ENCODE results near the gene GPER1. TPM values are rescaled to one million over a fixed set of nuclear protein-coding genes. Genes with fewer than 3 reads are reported as not detected.

Gene GPER1
- total RNA-seq, 1 experiment from 2014 or later: 1.2 TPM

- H3K4me1 ChIP-seq (ENCODE audit: control insufficient read depth in 1 of 2, insufficient read depth in 2 of 2, low read length in 2 of 2): no peaks in the 10 kb centered on the region
- TF ChIP-seq EZH2phosphoT487 (IDR thresholded peaks at IDR 0.05; ENCODE audit: borderline replicate concordance) (no peak), ELF1 (IDR thresholded peaks at IDR 0.05; ENCODE audit: borderline replicate concordance, low read depth) (no peak), SRF (IDR thresholded peaks at IDR 0.05; ENCODE audit: low read depth) (no peak), FOSL1 (IDR thresholded peaks at IDR 0.05; ENCODE audit: low read depth) (no peak), TCF7L2 (IDR thresholded peaks at IDR 0.05; ENCODE audit: borderline replicate concordance, extremely low read depth, insufficient read depth, insufficient read length) (no peak), ATF3 (IDR thresholded peaks at IDR 0.05) (no peak), POLR2AphosphoS5 (IDR thresholded peaks at IDR 0.05; ENCODE audit: low read depth, low read length) (no peak), JUND (IDR thresholded peaks at IDR 0.05) (no peak), EZH2 (IDR thresholded peaks at IDR 0.05) (no peak), MAX (IDR thresholded peaks at IDR 0.05) (no peak), CBX3 (IDR thresholded peaks at IDR 0.05; ENCODE audit: low read depth) (no peak)
- BruUV-seq (replicated peaks): no TSS peak
- no peak overlapping the region for H3K9ac ChIP-seq (ENCODE audit: low read length)
- no peak overlapping the region for H3K4me3 ChIP-seq (replicated peaks in 1 of 2; ENCODE audit: low read depth in 1 of 2, low read length in 2 of 2)
- intact Hi-C loops (cut with micrococcal nuclease): no loop called here
- no peaks in the 10 kb centered on the region for H3K36me3 ChIP-seq (ENCODE audit: control insufficient read depth in 1 of 2, insufficient read depth in 2 of 2, low read length in 2 of 2)
- H3K4me2 ChIP-seq (ENCODE audit: low read length): no peak overlapping the region
- DNase-seq (ENCODE audit: low read depth, low spot score) (no peak), ATAC-seq (no peak)
- CTCF ChIA-PET: no interaction called here
- no peaks in the 10 kb centered on the region for H3K9me3 ChIP-seq (ENCODE audit: control insufficient read depth in 1 of 2, insufficient read depth in 1 of 2, low read depth in 1 of 2, low read length in 2 of 2)
- no peaks in the 10 kb centered on the region for H3K9me2 ChIP-seq (ENCODE audit: insufficient read depth)
- POLR2A ChIA-PET: no interaction called here
- no peak overlapping the region for H2AFZ ChIP-seq (ENCODE audit: low read depth, low read length, poor library complexity, severe bottlenecking)
- H3K27me3 ChIP-seq (ENCODE audit: insufficient read depth, low read length): no peaks in the 10 kb centered on the region
- no peaks in the 10 kb centered on the region for H4K20me1 ChIP-seq (ENCODE audit: insufficient read depth)
- RAD21 ChIA-PET (ENCODE audit: low non-redundant PET in 1 of 2, low total read pairs in 2 of 2, uncharacterized antibody in 2 of 2, unreplicated experiment in 2 of 2): no interaction called here
- no peak overlapping the region for H3K27ac ChIP-seq (ENCODE audit: low read depth, low read length)
- peaks cover 3% of the 10 kb centered on the region; the same call in 1 of the 2 replicates for H3K79me2 ChIP-seq (ENCODE audit: insufficient read depth, low read length)
Observed at GRCh38 chr7:1058311-1058710, 29.6 kb upstream of the GPER1 start.

- Histone ChIP-seq H3K36me3 (ENCODE audit: control insufficient read depth in 1 of 2, insufficient read depth in 2 of 2, low read length in 2 of 2) (no peaks in the 10 kb centered on the region), H3K4me2 (ENCODE audit: low read length) (no peak overlapping the region), H3K9me2 (ENCODE audit: insufficient read depth) (no peaks in the 10 kb centered on the region), H3K4me3 (replicated peaks in 1 of 2; ENCODE audit: low read depth in 1 of 2, low read length in 2 of 2) (no peak overlapping the region), H3K9me3 (ENCODE audit: control insufficient read depth in 1 of 2, insufficient read depth in 1 of 2, low read depth in 1 of 2, low read length in 2 of 2) (no peaks in the 10 kb centered on the region), H3K4me1 (ENCODE audit: control insufficient read depth in 1 of 2, insufficient read depth in 2 of 2, low read length in 2 of 2) (no peaks in the 10 kb centered on the region), H4K20me1 (ENCODE audit: insufficient read depth) (no peaks in the 10 kb centered on the region), H2AFZ (ENCODE audit: low read depth, low read length, poor library complexity, severe bottlenecking) (no peak overlapping the region), H3K9ac (ENCODE audit: low read length) (no peak overlapping the region), H3K27me3 (ENCODE audit: insufficient read depth, low read length) (no peaks in the 10 kb centered on the region), H3K79me2 (ENCODE audit: insufficient read depth, low read length) (peaks cover 3% of the 10 kb centered on the region; the same call in 1 of the 2 replicates), H3K27ac (ENCODE audit: low read depth, low read length) (no peak overlapping the region)
- ChIA-PET CTCF (no interaction called here), RAD21 (ENCODE audit: low non-redundant PET in 1 of 2, low total read pairs in 2 of 2, uncharacterized antibody in 2 of 2, unreplicated experiment in 2 of 2) (no interaction called here), POLR2A (no interaction called here)
- intact Hi-C loops (cut with micrococcal nuclease): no loop called here
- ATAC-seq (no peak), DNase-seq (ENCODE audit: low read depth, low spot score) (no peak)
- BruUV-seq (replicated peaks): no TSS peak
- TF ChIP-seq EGR1 (IDR thresholded peaks at IDR 0.05; ENCODE audit: low read depth) (no peak), ELF1 (IDR thresholded peaks at IDR 0.05; ENCODE audit: borderline replicate concordance, low read depth) (no peak), TCF7L2 (IDR thresholded peaks at IDR 0.05; ENCODE audit: borderline replicate concordance, extremely low read depth, insufficient read depth, insufficient read length) (no peak), ATF3 (IDR thresholded peaks at IDR 0.05) (no peak), POLR2A (IDR thresholded peaks at IDR 0.05; ENCODE audit: borderline replicate concordance, extremely low read depth, insufficient read depth, insufficient read length) (no peak), CBX3 (IDR thresholded peaks at IDR 0.05; ENCODE audit: low read depth) (no peak), RAD21 (IDR thresholded peaks at IDR 0.05; ENCODE audit: low read depth) (no peak), ZNF274 (IDR thresholded peaks at IDR 0.05; ENCODE audit: low read depth, low read length) (no peak), ZBTB33 (IDR thresholded peaks at IDR 0.05; ENCODE audit: extremely low read depth, insufficient replicate concordance, low read length) (no peak), EZH2 (IDR thresholded peaks at IDR 0.05) (no peak), SP1 (IDR thresholded peaks at IDR 0.05; ENCODE audit: low read depth) (no peak), CTCF (IDR thresholded peaks at IDR 0.05 in 2 of 3, conservative IDR thresholded peaks at IDR 0.05 in 1 of 3; ENCODE audit: borderline replicate concordance in 1 of 3, insufficient read depth in 1 of 3, low read depth in 2 of 3, low read length in 2 of 3) (no peak)
Observed at GRCh38 chr7:1058821-1059199, 29.1 kb upstream of the GPER1 start.
